Measurements from ENCODE around the gene OPCML.

The OPCML gene

DNA sequence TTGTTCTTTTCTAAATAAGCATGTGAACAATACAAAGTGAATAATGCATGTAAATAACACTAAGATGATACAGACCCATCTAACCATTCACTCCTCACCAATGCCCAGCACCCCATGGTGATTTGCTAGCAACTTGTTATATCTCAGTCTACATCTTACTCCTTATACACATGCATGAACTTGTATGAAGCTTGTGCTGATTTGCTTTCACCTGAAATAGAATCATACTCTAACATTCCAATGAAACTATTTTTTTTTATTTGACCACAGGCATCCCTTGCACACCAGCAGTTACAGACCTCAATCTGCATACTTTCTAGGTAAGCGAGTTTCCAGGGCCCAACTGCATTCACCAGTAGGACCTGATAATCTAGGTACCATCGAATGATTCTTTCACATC is 873.6 kb downstream of the OPCML start:
- Histone ChIP-seq H3K27me3 (ENCODE audit: control insufficient read depth in 1 of 2, insufficient read depth in 2 of 2, low read length in 2 of 2) (no peaks in the 10 kb centered on the region), H3K27ac (ENCODE audit: low read depth, low read length) (no peak overlapping the region), H3K4me3 (ENCODE audit: low read depth in 1 of 2, low read length in 2 of 2) (no peak overlapping the region), H3K36me3 (ENCODE audit: control insufficient read depth in 1 of 2, insufficient read depth in 2 of 2, low read length in 2 of 2) (no peaks in the 10 kb centered on the region), H3K4me1 (ENCODE audit: control insufficient read depth in 1 of 2, insufficient read depth in 2 of 2, low read length in 2 of 2) (no peaks in the 10 kb centered on the region), H3K9me3 (ENCODE audit: control insufficient read depth in 1 of 2, low read length in 2 of 2) (no peaks in the 10 kb centered on the region), H3K9ac (ENCODE audit: low read depth in 1 of 2, low read length in 2 of 2) (no peak overlapping the region)

- no peaks in the 10 kb centered on the region for H3K27me3 ChIP-seq (ENCODE audit: control insufficient read depth in 1 of 2, insufficient read depth in 2 of 2, low read length in 2 of 2)
- H3K27ac ChIP-seq (ENCODE audit: low read depth, low read length) = no peak overlapping the region
- H3K36me3 ChIP-seq (ENCODE audit: control insufficient read depth in 1 of 2, insufficient read depth in 2 of 2, low read length in 2 of 2) = no peaks in the 10 kb centered on the region
- no peaks in the 10 kb centered on the region for H3K4me1 ChIP-seq (ENCODE audit: control insufficient read depth in 1 of 2, insufficient read depth in 2 of 2, low read length in 2 of 2)
- no peak overlapping the region for H3K4me3 ChIP-seq (ENCODE audit: low read depth in 1 of 2, low read length in 2 of 2)
- H3K9me3 ChIP-seq (ENCODE audit: control insufficient read depth in 1 of 2, low read length in 2 of 2) = no peaks in the 10 kb centered on the region
- H3K9ac ChIP-seq (ENCODE audit: low read depth in 1 of 2, low read length in 2 of 2) = no peak overlapping the region
These were observed 874.3 kb downstream of the OPCML start for GRCh38 chr11:132658004-132658403.

DNA sequence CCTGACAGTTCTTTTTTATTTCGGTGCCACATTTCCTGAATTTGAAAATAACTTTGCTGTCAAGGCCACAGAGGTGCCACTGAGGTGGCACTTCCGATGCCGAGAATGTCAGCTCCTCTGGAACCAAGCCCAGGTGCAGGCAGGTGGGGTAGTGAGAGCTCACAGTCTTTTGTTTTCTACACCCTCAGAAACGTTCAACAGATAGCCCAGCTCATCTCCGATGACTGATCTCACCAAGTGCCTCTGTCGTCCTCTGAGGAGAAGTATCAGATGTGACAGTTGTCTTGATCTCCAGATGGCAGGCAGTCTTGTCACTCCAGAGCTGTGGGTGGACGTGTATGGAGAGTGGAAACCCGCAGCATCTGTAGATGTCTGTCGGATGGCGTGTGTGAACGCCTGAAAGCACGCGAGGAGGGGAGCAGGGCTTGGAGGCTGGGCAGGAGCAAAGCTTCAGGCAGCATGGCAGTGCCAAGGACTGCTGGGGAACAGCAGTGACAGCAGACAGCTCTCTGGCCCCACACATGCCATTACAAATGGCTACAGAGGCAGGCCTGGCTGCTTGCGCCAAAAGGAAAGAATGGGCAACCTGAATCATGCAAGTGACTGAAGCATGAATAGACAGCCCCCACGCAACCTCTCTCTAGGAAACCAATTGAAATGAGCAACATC is 877.0 kb downstream of the OPCML start:
- Histone ChIP-seq H3K4me1 (ENCODE audit: control insufficient read depth in 1 of 2, insufficient read depth in 2 of 2, low read length in 2 of 2) (no peaks in the 10 kb centered on the region), H3K27ac (ENCODE audit: low read depth, low read length) (no peak overlapping the region), H3K36me3 (ENCODE audit: control insufficient read depth in 1 of 2, insufficient read depth in 2 of 2, low read length in 2 of 2) (no peaks in the 10 kb centered on the region), H3K9me3 (ENCODE audit: control insufficient read depth in 1 of 2, low read length in 2 of 2) (no peaks in the 10 kb centered on the region), H3K9ac (ENCODE audit: low read depth in 1 of 2, low read length in 2 of 2) (no peak overlapping the region), H3K27me3 (ENCODE audit: control insufficient read depth in 1 of 2, insufficient read depth in 2 of 2, low read length in 2 of 2) (no peaks in the 10 kb centered on the region), H3K4me3 (ENCODE audit: low read depth in 1 of 2, low read length in 2 of 2) (no peak overlapping the region)

GRCh38 chr11:132653237-132653636 is 879.1 kb downstream of the OPCML start:
- Histone ChIP-seq H3K36me3 (ENCODE audit: control insufficient read depth in 1 of 2, insufficient read depth in 2 of 2, low read length in 2 of 2) (no peaks in the 10 kb centered on the region), H3K27ac (ENCODE audit: low read depth, low read length) (no peak overlapping the region), H3K9ac (ENCODE audit: low read depth in 1 of 2, low read length in 2 of 2) (no peak overlapping the region), H3K27me3 (ENCODE audit: control insufficient read depth in 1 of 2, insufficient read depth in 2 of 2, low read length in 2 of 2) (no peaks in the 10 kb centered on the region), H3K9me3 (ENCODE audit: control insufficient read depth in 1 of 2, low read length in 2 of 2) (no peaks in the 10 kb centered on the region), H3K4me3 (ENCODE audit: low read depth in 1 of 2, low read length in 2 of 2) (no peak overlapping the region), H3K4me1 (ENCODE audit: control insufficient read depth in 1 of 2, insufficient read depth in 2 of 2, low read length in 2 of 2) (no peaks in the 10 kb centered on the region)

GRCh38 chr11:132650969-132651720 is 881.2 kb downstream of the OPCML start:
- no peaks in the 10 kb centered on the region for H3K36me3 ChIP-seq (ENCODE audit: control insufficient read depth in 1 of 2, insufficient read depth in 2 of 2, low read length in 2 of 2)
- no peaks in the 10 kb centered on the region for H3K27me3 ChIP-seq (ENCODE audit: control insufficient read depth in 1 of 2, insufficient read depth in 2 of 2, low read length in 2 of 2)
- no peaks in the 10 kb centered on the region for H3K9me3 ChIP-seq (ENCODE audit: control insufficient read depth in 1 of 2, low read length in 2 of 2)
- no peak overlapping the region for H3K4me3 ChIP-seq (ENCODE audit: low read depth in 1 of 2, low read length in 2 of 2)
- H3K27ac ChIP-seq (ENCODE audit: low read depth, low read length) = no peak overlapping the region
- no peak overlapping the region for H3K9ac ChIP-seq (ENCODE audit: low read depth in 1 of 2, low read length in 2 of 2)
- H3K4me1 ChIP-seq (ENCODE audit: control insufficient read depth in 1 of 2, insufficient read depth in 2 of 2, low read length in 2 of 2) = no peaks in the 10 kb centered on the region

DNA sequence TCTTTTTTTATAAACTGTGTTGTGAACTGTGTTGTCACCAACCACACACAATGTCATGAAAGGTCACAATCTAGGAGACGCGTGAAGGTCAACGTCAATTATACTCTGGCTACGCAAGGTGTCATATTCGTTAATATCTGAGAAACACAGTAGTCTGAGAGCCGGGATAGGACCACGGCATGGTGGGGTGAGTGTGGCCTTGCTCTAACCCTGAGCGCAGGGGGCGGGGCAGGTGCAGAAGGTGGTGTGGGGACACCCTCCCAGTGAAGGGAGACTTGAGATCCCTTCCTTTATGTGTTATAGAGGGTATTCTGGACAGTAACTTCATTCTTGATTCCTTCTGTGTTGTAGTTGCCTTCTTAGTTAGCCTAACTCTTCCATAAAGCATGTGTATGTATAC is 883.0 kb downstream of the OPCML start:
- Histone ChIP-seq H3K9me3 (ENCODE audit: control insufficient read depth in 1 of 2, low read length in 2 of 2) (no peaks in the 10 kb centered on the region), H3K9ac (ENCODE audit: low read depth in 1 of 2, low read length in 2 of 2) (no peak overlapping the region), H3K27ac (ENCODE audit: low read depth, low read length) (no peak overlapping the region), H3K27me3 (ENCODE audit: control insufficient read depth in 1 of 2, insufficient read depth in 2 of 2, low read length in 2 of 2) (no peaks in the 10 kb centered on the region), H3K36me3 (ENCODE audit: control insufficient read depth in 1 of 2, insufficient read depth in 2 of 2, low read length in 2 of 2) (no peaks in the 10 kb centered on the region), H3K4me1 (ENCODE audit: control insufficient read depth in 1 of 2, insufficient read depth in 2 of 2, low read length in 2 of 2) (no peaks in the 10 kb centered on the region), H3K4me3 (ENCODE audit: low read depth in 1 of 2, low read length in 2 of 2) (no peak overlapping the region)

GRCh38 chr11:132648851-132649250 is 883.5 kb downstream of the OPCML start:
- no peaks in the 10 kb centered on the region for H3K9me3 ChIP-seq (ENCODE audit: control insufficient read depth in 1 of 2, low read length in 2 of 2)
- H3K4me3 ChIP-seq (ENCODE audit: low read depth in 1 of 2, low read length in 2 of 2) = no peak overlapping the region
- no peaks in the 10 kb centered on the region for H3K4me1 ChIP-seq (ENCODE audit: control insufficient read depth in 1 of 2, insufficient read depth in 2 of 2, low read length in 2 of 2)
- no peaks in the 10 kb centered on the region for H3K36me3 ChIP-seq (ENCODE audit: control insufficient read depth in 1 of 2, insufficient read depth in 2 of 2, low read length in 2 of 2)
- no peak overlapping the region for H3K9ac ChIP-seq (ENCODE audit: low read depth in 1 of 2, low read length in 2 of 2)
- no peak overlapping the region for H3K27ac ChIP-seq (ENCODE audit: low read depth, low read length)
- H3K27me3 ChIP-seq (ENCODE audit: control insufficient read depth in 1 of 2, insufficient read depth in 2 of 2, low read length in 2 of 2) = no peaks in the 10 kb centered on the region

DNA sequence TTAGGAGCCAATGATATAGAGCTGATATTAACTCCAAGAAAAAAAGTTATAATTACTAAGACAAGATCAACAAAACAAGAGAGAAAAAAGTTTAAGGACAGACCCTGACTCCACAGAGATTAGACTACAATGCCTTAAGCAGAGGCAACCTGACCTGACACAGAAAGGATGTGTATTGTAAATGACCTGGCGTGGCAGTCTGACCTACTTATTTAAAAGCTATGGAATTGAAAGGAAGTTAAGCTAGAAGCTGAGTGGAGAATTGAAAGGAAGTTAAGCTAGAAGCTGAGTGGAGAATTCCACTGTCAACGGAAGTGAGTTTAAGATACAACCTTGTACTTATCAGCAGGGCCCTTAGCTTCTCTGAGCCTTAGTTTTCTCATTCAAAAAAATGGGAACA is 885.4 kb downstream of the OPCML start:
- Histone ChIP-seq H3K4me3 (ENCODE audit: low read depth in 1 of 2, low read length in 2 of 2) (no peak overlapping the region), H3K36me3 (ENCODE audit: control insufficient read depth in 1 of 2, insufficient read depth in 2 of 2, low read length in 2 of 2) (no peaks in the 10 kb centered on the region), H3K27me3 (ENCODE audit: control insufficient read depth in 1 of 2, insufficient read depth in 2 of 2, low read length in 2 of 2) (no peaks in the 10 kb centered on the region), H3K27ac (ENCODE audit: low read depth, low read length) (no peak overlapping the region), H3K9me3 (ENCODE audit: control insufficient read depth in 1 of 2, low read length in 2 of 2) (no peaks in the 10 kb centered on the region), H3K4me1 (ENCODE audit: control insufficient read depth in 1 of 2, insufficient read depth in 2 of 2, low read length in 2 of 2) (no peaks in the 10 kb centered on the region), H3K9ac (ENCODE audit: low read depth in 1 of 2, low read length in 2 of 2) (no peak overlapping the region)

DNA sequence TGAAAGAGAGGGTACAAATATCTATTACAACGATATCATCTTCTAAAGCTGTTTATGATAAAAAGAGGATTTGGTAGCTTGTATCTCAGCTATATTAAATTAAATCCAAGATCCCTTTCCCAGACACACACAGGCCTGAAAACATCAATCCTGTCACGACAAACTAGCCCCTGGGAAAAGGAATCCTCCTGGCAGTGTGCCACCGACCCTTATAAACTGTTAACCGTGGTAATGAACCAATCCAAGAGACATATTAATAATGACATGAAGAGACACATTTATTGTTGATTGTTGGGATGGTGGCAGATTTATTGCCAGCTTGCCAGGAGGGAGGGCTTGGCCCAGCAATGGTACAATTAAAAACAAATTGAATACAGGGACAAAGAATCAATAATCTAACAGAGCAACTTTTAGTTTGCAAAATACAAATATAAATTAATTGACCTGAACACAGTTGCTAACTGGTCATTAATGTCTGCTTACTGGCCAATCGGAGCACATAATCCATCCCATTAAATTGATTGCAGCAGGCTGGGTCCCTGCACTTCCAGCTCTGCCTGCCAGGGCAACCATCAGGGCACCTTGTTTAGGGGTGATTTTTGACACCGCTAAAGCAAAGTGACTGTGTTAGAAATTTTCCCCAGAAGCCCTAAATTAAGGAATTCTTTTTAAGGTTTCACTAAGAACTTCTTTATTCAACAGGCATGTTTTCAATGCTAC is 887.6 kb downstream of the OPCML start:
- Histone ChIP-seq H3K36me3 (ENCODE audit: control insufficient read depth in 1 of 2, insufficient read depth in 2 of 2, low read length in 2 of 2) (no peaks in the 10 kb centered on the region), H3K27ac (ENCODE audit: low read depth, low read length) (no peak overlapping the region), H3K27me3 (ENCODE audit: control insufficient read depth in 1 of 2, insufficient read depth in 2 of 2, low read length in 2 of 2) (no peaks in the 10 kb centered on the region), H3K4me1 (ENCODE audit: control insufficient read depth in 1 of 2, insufficient read depth in 2 of 2, low read length in 2 of 2) (no peaks in the 10 kb centered on the region), H3K4me3 (ENCODE audit: low read depth in 1 of 2, low read length in 2 of 2) (no peak overlapping the region), H3K9me3 (ENCODE audit: control insufficient read depth in 1 of 2, low read length in 2 of 2) (no peaks in the 10 kb centered on the region), H3K9ac (ENCODE audit: low read depth in 1 of 2, low read length in 2 of 2) (no peak overlapping the region)

GRCh38 chr11:132643239-132643638 is 889.1 kb downstream of the OPCML start:
- no peaks in the 10 kb centered on the region for H3K9me3 ChIP-seq (ENCODE audit: control insufficient read depth in 1 of 2, low read length in 2 of 2)
- no peak overlapping the region for H3K4me3 ChIP-seq (ENCODE audit: low read depth in 1 of 2, low read length in 2 of 2)
- no peak overlapping the region for H3K27ac ChIP-seq (ENCODE audit: low read depth, low read length)
- H3K36me3 ChIP-seq (ENCODE audit: control insufficient read depth in 1 of 2, insufficient read depth in 2 of 2, low read length in 2 of 2) = no peaks in the 10 kb centered on the region
- H3K27me3 ChIP-seq (ENCODE audit: control insufficient read depth in 1 of 2, insufficient read depth in 2 of 2, low read length in 2 of 2) = no peaks in the 10 kb centered on the region
- no peak overlapping the region for H3K9ac ChIP-seq (ENCODE audit: low read depth in 1 of 2, low read length in 2 of 2)
- H3K4me1 ChIP-seq (ENCODE audit: control insufficient read depth in 1 of 2, insufficient read depth in 2 of 2, low read length in 2 of 2) = no peaks in the 10 kb centered on the region
